HepG2 (cell line): ENCODE results near the gene RARS2. TPM values are rescaled to one million over a fixed set of nuclear protein-coding genes. Genes with fewer than 3 reads are reported as not detected.

Experiments
- ATM ChIP-seq: fragments of 450-650 bp; IDR thresholded peaks from 2 replicates; pipeline ENCODE4 v1.7.1; 2017; ENCODE audit warnings: mild to moderate bottlenecking, borderline replicate concordance
- EZH2 ChIP-seq: conservative IDR thresholded peaks from 2 replicates; pipeline ENCODE4 v1.6.1; 2012; ENCODE audit warnings: mild to moderate bottlenecking, low read depth, low read length, moderate library complexity
- HNF1A ChIP-seq, 2 experiments: sonication (generic) in 1 of 2; formaldehyde crosslinking in 1 of 2; IDR thresholded peaks; 2 replicates each; pipeline versions ENCODE4 v1.4.0 to v1.6.1; 2016 to 2020; ENCODE audit warnings: borderline replicate concordance in 1 of 2, low read depth in 1 of 2, mild to moderate bottlenecking in 1 of 2, missing genetic modification reagents in 1 of 2
- JUND ChIP-seq: sonication (generic); formaldehyde crosslinking; IDR thresholded peaks from 2 replicates; pipeline ENCODE4 v1.8.0; 2022; ENCODE audit warnings: mild to moderate bottlenecking, missing genetic modification reagents
- RBAK ChIP-seq: sonication (generic); formaldehyde crosslinking; IDR thresholded peaks from 2 replicates; pipeline ENCODE4 v1.5.1; 2020; ENCODE audit warnings: mild to moderate bottlenecking, missing genetic modification reagents
- SMAD3 ChIP-seq: sonication (generic); formaldehyde crosslinking; IDR thresholded peaks from 2 replicates; pipeline ENCODE4 v1.4.0; 2020; ENCODE audit warnings: missing genetic modification reagents
- SP1 ChIP-seq, 2 experiments: fragments of 450-650 bp in 1 of 2; sonication (generic) in 1 of 2; formaldehyde crosslinking in 1 of 2; IDR thresholded peaks; 2 replicates each; pipeline versions ENCODE4 v1.4.0 to v1.6.1; 2016 to 2020; ENCODE audit warnings: missing genetic modification reagents in 1 of 2
- U2AF1 ChIP-seq: fragments of 200-400 bp; formaldehyde crosslinking; optimal IDR thresholded peaks from 2 replicates; pipeline ENCODE3; 2017; ENCODE audit warnings: mild to moderate bottlenecking, low read depth, low read length
- ZKSCAN5 ChIP-seq: sonication (generic); formaldehyde crosslinking; IDR thresholded peaks from 2 replicates; pipeline ENCODE4 v1.5.1; 2020; ENCODE audit warnings: mild to moderate bottlenecking, missing genetic modification reagents
- ZMYM4 ChIP-seq: sonication (generic); formaldehyde crosslinking; IDR thresholded peaks from 2 replicates; pipeline ENCODE4 v1.8.1; 2023; ENCODE audit warnings: mild to moderate bottlenecking, missing genetic modification reagents
- ZNF383 ChIP-seq: sonication (generic); formaldehyde crosslinking; IDR thresholded peaks from 2 replicates; pipeline ENCODE4 v1.4.0; 2020; ENCODE audit warnings: missing genetic modification reagents, mild to moderate bottlenecking, borderline replicate concordance
- ZNF503 ChIP-seq: sonication (generic); formaldehyde crosslinking; IDR thresholded peaks from 2 replicates; pipeline ENCODE4 v1.4.0; 2020; ENCODE audit warnings: missing genetic modification reagents
- ZNF598 ChIP-seq: sonication (generic); formaldehyde crosslinking; IDR thresholded peaks from 2 replicates; pipeline ENCODE4 v1.5.1; 2020; ENCODE audit warnings: mild to moderate bottlenecking, missing genetic modification reagents, borderline replicate concordance
- ZNF75D ChIP-seq: sonication (generic); formaldehyde crosslinking; IDR thresholded peaks from 2 replicates; pipeline ENCODE4 v1.8.1; 2023; ENCODE audit warnings: missing genetic modification reagents, mild to moderate bottlenecking, borderline replicate concordance
- polyA plus RNA-seq, 8 experiments: library from polyadenylated mRNA; depleted of rRNA in 3 of 8; stranded (reverse) in 7 of 8; unstranded in 1 of 8; fragments of >200 nt; fragmentation: Illumina TruSeq in 4 of 8; extraction: Trizol in 4 of 8; gene quantifications; 2 replicates each; pipeline versions ENCODE4 v1.2.1 to v1.2.3, GENCODE V29; 2011 to 2016; ENCODE audit warnings: low read depth in 4 of 8, missing spikeins in 1 of 8, mixed read lengths in 1 of 8; ENCODE audit not compliant: insufficient read depth in 1 of 8
- total RNA-seq, 5 experiments: library from RNA; depleted of rRNA; stranded (reverse); fragments of >200 nt; fragmentation: Illumina TruSeq; extraction: Trizol; gene quantifications; 2 replicates each; pipeline ENCODE4 v1.2.3, GENCODE V29; 2016; ENCODE audit warnings: low read depth in 1 of 5
- TF ChIP-seq, protein P1 (sequence below): sonication (generic); formaldehyde crosslinking; IDR thresholded peaks from 2 replicates; pipeline ENCODE4 v1.4.0; 2020; ENCODE audit warnings: mild to moderate bottlenecking, missing genetic modification reagents

The RARS2 gene
- total and polyA plus RNA-seq, 2 of the 13 experiments (the other 11 are each of a cell fraction or from before 2014, with no cell fraction given) = 23.4 to 80.1 TPM

DNA sequence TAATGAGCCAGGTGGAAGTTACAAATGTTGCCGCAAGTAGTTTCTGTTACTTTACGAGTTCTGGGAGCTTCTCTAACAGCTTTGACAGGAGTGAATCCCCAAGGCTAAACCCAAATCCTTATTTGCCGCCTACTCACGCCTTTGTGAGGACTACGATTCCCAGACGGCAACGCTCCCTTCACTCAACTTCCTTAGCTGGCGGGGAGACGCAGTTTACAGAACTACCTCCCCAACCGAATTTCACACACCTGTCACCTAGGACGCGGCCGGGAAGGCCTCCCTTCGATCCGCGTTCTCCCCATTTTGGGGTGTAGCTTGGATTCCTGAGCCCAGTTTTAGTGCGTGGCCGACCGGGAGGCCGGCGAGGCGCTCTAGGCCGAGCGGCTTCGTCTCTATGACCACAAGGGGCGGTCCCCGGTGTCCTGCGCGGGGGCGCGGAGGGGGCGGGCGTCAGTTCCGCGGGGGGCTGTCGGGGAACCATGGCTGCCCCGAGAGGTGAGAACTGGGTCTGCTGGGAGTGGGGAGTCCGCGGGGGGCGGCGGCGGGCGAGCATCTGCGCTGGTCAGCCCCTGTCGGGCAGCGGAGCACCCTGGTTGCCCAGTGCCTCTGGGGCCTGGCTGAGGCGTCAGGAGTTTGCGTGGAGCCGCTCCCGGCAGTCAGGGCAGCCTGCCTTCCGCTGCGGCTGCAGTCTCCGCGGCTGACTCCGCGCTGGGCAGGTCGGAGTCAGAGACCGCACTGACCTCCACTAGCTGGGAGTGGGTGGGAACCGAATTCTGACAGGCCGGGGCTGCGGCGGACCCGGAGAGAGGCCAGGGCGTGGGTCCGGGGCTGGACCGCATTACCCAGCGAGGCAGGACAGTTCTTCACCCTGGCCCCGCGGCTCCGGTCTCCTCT, 117.0 kb downstream of the RARS2 start, which contains the start of gene SLC35A1 (continued):
- TF ChIP-seq HNF1A (IDR thresholded peaks at IDR 0.05; ENCODE audit: low read depth) (no peak), HNF1A (CRISPR knock-in tag; IDR thresholded peaks at IDR 0.05; ENCODE audit: borderline replicate concordance) (no peak), EZH2 (no peak), ZNF598 (peak; percentile 47; the same call in 1 of the 2 replicates), U2AF1 (peak; percentile 36), RBAK (CRISPR knock-in tag) (no peak), ZNF503 (CRISPR knock-in tag) (peak; percentile 50; the same call in 1 of the 2 replicates), ZNF75D (CRISPR knock-in tag) (no peak), ATM (no peak), ZNF383 (CRISPR knock-in tag) (no peak), JUND (CRISPR knock-in tag) (no peak), SP1 (IDR thresholded peaks at IDR 0.05) (no peak), SP1 (CRISPR knock-in tag; IDR thresholded peaks at IDR 0.05) (peak; percentile 86), ZMYM4 (CRISPR knock-in tag) (peak; percentile 83; the same call in 1 of the 2 replicates), ZKSCAN5 (CRISPR knock-in tag) (0 out of 2 replicates have a peak, but pooled peaks have one; percentile 16), SMAD3 (no peak)
- TF ChIP-seq, protein P1, sequence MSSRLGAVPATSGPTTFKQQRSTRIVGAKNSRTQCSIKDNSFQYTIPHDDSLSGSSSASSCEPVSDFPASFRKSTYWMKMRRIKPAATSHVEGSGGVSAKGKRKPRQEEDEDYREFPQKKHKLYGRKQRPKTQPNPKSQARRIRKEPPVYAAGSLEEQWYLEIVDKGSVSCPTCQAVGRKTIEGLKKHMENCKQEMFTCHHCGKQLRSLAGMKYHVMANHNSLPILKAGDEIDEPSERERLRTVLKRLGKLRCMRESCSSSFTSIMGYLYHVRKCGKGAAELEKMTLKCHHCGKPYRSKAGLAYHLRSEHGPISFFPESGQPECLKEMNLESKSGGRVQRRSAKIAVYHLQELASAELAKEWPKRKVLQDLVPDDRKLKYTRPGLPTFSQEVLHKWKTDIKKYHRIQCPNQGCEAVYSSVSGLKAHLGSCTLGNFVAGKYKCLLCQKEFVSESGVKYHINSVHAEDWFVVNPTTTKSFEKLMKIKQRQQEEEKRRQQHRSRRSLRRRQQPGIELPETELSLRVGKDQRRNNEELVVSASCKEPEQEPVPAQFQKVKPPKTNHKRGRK (CRISPR knock-in tag) = no peak
